RWPE1 (cell line): ENCODE data around the gene LRMDA.

Source experiments
- CTCF ChIA-PET: fragments of 350-600 bp; sonication (Branson Sonifier 250); formaldehyde crosslinking; extraction: SDS; loops from one replicate; lab custom pipeline; 2021; lab: Yijun Ruan, JAX
- POLR2A ChIA-PET: fragments of 400-600 bp; formaldehyde crosslinking; extraction: SDS; loops from one replicate; lab custom pipeline; 2020; ENCODE audit warnings: antibody characterized with exemption; ENCODE audit not compliant: low non-redundant PET; lab: Yijun Ruan, JAX
- DNase-seq: peaks from one replicate; pipeline ENCODE4 v3.0.0; 2012; ENCODE audit warnings: low spot score
- H3K27ac ChIP-seq: fragments of 450-650 bp; 2 replicates; pipeline ENCODE4 v1.5.1; 2017
- TF ChIP-seq, protein P1 (sequence below): fragments of 450-650 bp; conservative IDR thresholded peaks from 2 replicates; pipeline ENCODE4 v1.5.1; 2017; ENCODE audit warnings: low read depth, mild to moderate bottlenecking

Gene LRMDA

DNA sequence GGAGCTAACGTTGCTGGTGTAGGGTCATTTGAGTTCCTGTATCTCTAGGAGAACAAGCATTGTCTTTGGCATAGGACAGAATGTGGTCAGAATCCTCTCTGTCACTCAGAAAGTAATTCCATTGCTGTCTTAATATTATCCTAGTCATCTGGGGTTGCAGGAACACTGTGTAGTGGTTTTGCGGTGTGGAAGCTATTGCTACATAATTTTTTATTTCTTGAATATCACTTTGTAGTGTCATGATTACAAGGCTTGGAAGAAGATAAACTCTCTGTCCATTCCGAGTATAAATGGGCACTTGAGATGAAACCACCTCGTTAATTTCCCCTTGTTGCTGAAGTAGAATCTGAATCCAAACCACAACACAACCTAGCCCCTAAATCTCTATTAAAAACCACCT, 919.2 kb downstream of the LRMDA start:
- CTCF ChIA-PET = interaction anchor here (0.6 to 0.8 kb wide), 2 partner anchors 92 to 1218 kb away, joined by 3 read pairs; no protein-coding TSS in a partner anchor
- DNase-seq = no peak
- H3K27ac ChIP-seq = no peak overlapping the region
- TF ChIP-seq, protein P1, sequence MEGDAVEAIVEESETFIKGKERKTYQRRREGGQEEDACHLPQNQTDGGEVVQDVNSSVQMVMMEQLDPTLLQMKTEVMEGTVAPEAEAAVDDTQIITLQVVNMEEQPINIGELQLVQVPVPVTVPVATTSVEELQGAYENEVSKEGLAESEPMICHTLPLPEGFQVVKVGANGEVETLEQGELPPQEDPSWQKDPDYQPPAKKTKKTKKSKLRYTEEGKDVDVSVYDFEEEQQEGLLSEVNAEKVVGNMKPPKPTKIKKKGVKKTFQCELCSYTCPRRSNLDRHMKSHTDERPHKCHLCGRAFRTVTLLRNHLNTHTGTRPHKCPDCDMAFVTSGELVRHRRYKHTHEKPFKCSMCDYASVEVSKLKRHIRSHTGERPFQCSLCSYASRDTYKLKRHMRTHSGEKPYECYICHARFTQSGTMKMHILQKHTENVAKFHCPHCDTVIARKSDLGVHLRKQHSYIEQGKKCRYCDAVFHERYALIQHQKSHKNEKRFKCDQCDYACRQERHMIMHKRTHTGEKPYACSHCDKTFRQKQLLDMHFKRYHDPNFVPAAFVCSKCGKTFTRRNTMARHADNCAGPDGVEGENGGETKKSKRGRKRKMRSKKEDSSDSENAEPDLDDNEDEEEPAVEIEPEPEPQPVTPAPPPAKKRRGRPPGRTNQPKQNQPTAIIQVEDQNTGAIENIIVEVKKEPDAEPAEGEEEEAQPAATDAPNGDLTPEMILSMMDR = no peak
- POLR2A ChIA-PET = no interaction called here

- TF ChIP-seq, protein P1 = no peak
- H3K27ac ChIP-seq = no peak overlapping the region
- ChIA-PET POLR2A (no interaction called here), CTCF (no interaction called here)
- peak; percentile 91 for DNase-seq
Measured at GRCh38 chr10:76352300-76352699, 920.9 kb downstream of the LRMDA start.

- no peak for DNase-seq
- TF ChIP-seq, protein P1 = no peak
- ChIA-PET POLR2A (no interaction called here), CTCF (no interaction called here)
- H3K27ac ChIP-seq = no peak overlapping the region
Measured at GRCh38 chr10:76353237-76353851, 921.9 kb downstream of the LRMDA start.

DNA sequence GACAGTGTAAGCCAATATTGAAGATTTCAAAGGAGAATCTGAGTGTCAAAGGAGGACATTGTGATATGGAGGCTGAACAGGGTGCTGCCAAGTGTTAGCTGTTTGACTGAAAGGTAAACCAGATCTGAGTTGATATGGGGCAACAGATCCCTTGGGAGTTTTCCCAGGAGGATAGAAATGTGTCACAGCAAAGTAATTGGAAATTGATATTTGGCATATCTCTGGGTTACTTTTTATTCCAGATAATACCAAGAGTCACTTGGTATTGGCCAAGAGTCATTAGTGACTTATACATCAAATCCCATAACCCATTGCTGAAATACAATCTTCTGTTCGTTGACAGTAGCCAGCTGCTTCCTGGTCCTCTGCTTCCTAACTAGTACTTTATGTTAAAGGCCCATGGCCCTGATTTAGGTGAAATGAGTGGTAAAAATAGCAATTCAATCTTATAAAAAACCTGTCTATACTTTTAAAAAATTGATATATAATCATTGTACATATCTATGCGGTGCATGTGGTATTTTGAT, 922.9 kb downstream of the LRMDA start:
- ChIA-PET CTCF (no interaction called here), POLR2A (no interaction called here)
- no peak overlapping the region for H3K27ac ChIP-seq
- no peak for DNase-seq
- TF ChIP-seq, protein P1 = no peak

GRCh38 chr10:76354921-76355320, 923.5 kb downstream of the LRMDA start:
- TF ChIP-seq, protein P1 = no peak
- POLR2A ChIA-PET = no interaction called here
- no peak for DNase-seq
- CTCF ChIA-PET = no interaction called here
- no peak overlapping the region for H3K27ac ChIP-seq

DNA sequence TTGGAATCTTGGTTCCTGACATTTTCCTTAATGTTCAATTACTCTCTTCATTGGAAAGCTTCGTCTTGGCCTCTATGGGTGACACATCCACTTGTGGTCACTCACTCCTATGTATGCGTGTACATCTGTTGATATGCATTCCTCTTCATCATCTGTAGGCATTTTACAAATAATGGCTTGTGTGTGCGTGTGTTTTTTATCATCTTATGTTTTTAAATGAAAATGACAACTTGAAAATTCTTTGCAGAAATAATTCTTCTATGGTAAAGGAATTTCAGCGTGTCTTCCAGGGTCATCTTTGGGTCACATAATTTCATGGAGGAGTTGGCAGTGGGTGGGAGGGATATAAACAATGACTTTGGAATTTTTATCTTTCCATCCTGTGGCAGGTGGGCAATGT, 925.1 kb downstream of the LRMDA start:
- no peak for DNase-seq
- ChIA-PET CTCF (no interaction called here), POLR2A (no interaction called here)
- TF ChIP-seq, protein P1 = no peak
- no peak overlapping the region for H3K27ac ChIP-seq
